Panc1 (cell line): ENCODE measurements around the gene C16orf86. TPM values are rescaled to one million over a fixed set of nuclear protein-coding genes. Genes with fewer than 3 reads are reported as not detected.

Experiments used
- ATAC-seq: fragments of 200-7000 bp; cut with Tn5 transposase; 2 replicates; pipeline ENCODE4 v1.9.1; 2020; ENCODE audit warnings: mild to moderate bottlenecking, moderate library complexity
- BruUV-seq: library from RNA; stranded (reverse); fragments of 400-500 nt; replicated peaks from 2 replicates; lab custom pipeline; 2021; lab: Mats Ljungman, UMichigan
- CTCF ChIA-PET: fragments of 300-600 bp; sonication (Branson Sonifier 250); formaldehyde crosslinking; loops from one replicate; lab custom pipeline; 2022; ENCODE audit warnings: antibody characterized with exemption; lab: Charles Lee
- POLR2A ChIA-PET: fragments of 300-600 bp; sonication (Branson Sonifier 250); formaldehyde crosslinking; loops from one replicate; lab custom pipeline; 2022; ENCODE audit warnings: antibody characterized with exemption; lab: Charles Lee
- DNase-seq: peaks from one replicate; pipeline ENCODE4 v3.0.0-alpha.2; 2010; ENCODE audit warnings: low read depth, low spot score
- H3K27ac ChIP-seq: 2 replicates; pipeline ENCODE4 v1.5.1; 2011; ENCODE audit warnings: mild to moderate bottlenecking, low read length, inconsistent platforms
- H3K27me3 ChIP-seq: fragments of 200-500 bp; sonication (Bioruptor generic); 2 replicates; pipeline ENCODE4 v1.6.0; 2014; ENCODE audit warnings: low read length, inconsistent platforms; ENCODE audit not compliant: control insufficient read depth, insufficient read depth
- H3K36me3 ChIP-seq: fragments of 200-500 bp; sonication (Bioruptor generic); 2 replicates; pipeline ENCODE4 v1.5.1; 2014; ENCODE audit warnings: inconsistent platforms, mild to moderate bottlenecking, low read length, moderate library complexity; ENCODE audit not compliant: control insufficient read depth, insufficient read depth
- H3K4me1 ChIP-seq: 2 replicates; pipeline ENCODE4 v1.5.1; 2011; ENCODE audit warnings: inconsistent platforms, mild to moderate bottlenecking, low read length, moderate library complexity; ENCODE audit not compliant: control insufficient read depth, insufficient read depth
- H3K4me3 ChIP-seq, 2 experiments: 2 replicates each; pipeline ENCODE4 v1.5.1; 2011 to 2012; ENCODE audit warnings: low read depth in 2 of 2, low read length in 2 of 2, mild to moderate bottlenecking in 2 of 2, inconsistent platforms in 1 of 2, moderate library complexity in 1 of 2
- H3K9me3 ChIP-seq: fragments of 200-500 bp; sonication (Bioruptor generic); 2 replicates; pipeline ENCODE4 v1.5.1; 2014; ENCODE audit warnings: low read depth, mild to moderate bottlenecking, inconsistent platforms, low read length, moderate library complexity; ENCODE audit not compliant: control insufficient read depth, insufficient read depth
- CTCF ChIP-seq: fragments of 450-650 bp; IDR thresholded peaks from 2 replicates; pipeline ENCODE4 v1.5.1; 2017; ENCODE audit warnings: mild to moderate bottlenecking
- POLR2AphosphoS5 ChIP-seq: IDR thresholded peaks from 2 replicates; pipeline ENCODE4 v1.6.1; 2012; ENCODE audit warnings: mild to moderate bottlenecking, low read depth, low read length, moderate library complexity
- SIN3A ChIP-seq: IDR thresholded peaks from 2 replicates; pipeline ENCODE4 v1.6.1; 2012; ENCODE audit warnings: low read depth, mild to moderate bottlenecking, low read length, moderate library complexity, borderline replicate concordance; ENCODE audit not compliant: insufficient read depth
- TCF7L2 ChIP-seq: IDR thresholded peaks from 2 replicates; pipeline ENCODE4 v1.6.1; 2011; ENCODE audit warnings: mild to moderate bottlenecking, low read depth, low read length, inconsistent platforms
- in situ Hi-C: cut with HindIII; loops from 2 replicates; pipeline ENCODE4 v1.10.0; 2016; ENCODE audit warnings: low sequenced_read_pairs, low pct_unique_long_range_greater_than_20kb
- intact Hi-C: fragments of 100-400 bp; cut with micrococcal nuclease; formaldehyde crosslinking; loops from one replicate; pipeline ENCODE4 v1.10.0; 2022; ENCODE audit not compliant: unreplicated experiment
- total RNA-seq: library from RNA; stranded (reverse); gene quantifications from one replicate; pipeline ENCODE4 v1.2.1, GENCODE V29; 2021; ENCODE audit not compliant: unreplicated experiment
- TF ChIP-seq, protein P1 (sequence below), 2 experiments: IDR thresholded peaks; 2 replicates each; pipeline ENCODE4 v1.6.1; 2011 to 2012; ENCODE audit warnings: low read depth in 2 of 2, control low read depth in 1 of 2, low read length in 1 of 2, mild to moderate bottlenecking in 1 of 2, moderate library complexity in 1 of 2; ENCODE audit not compliant: insufficient read depth in 1 of 2

Gene C16orf86
- total RNA-seq, 1 experiment from 2014 or later = 0.80 TPM

DNA sequence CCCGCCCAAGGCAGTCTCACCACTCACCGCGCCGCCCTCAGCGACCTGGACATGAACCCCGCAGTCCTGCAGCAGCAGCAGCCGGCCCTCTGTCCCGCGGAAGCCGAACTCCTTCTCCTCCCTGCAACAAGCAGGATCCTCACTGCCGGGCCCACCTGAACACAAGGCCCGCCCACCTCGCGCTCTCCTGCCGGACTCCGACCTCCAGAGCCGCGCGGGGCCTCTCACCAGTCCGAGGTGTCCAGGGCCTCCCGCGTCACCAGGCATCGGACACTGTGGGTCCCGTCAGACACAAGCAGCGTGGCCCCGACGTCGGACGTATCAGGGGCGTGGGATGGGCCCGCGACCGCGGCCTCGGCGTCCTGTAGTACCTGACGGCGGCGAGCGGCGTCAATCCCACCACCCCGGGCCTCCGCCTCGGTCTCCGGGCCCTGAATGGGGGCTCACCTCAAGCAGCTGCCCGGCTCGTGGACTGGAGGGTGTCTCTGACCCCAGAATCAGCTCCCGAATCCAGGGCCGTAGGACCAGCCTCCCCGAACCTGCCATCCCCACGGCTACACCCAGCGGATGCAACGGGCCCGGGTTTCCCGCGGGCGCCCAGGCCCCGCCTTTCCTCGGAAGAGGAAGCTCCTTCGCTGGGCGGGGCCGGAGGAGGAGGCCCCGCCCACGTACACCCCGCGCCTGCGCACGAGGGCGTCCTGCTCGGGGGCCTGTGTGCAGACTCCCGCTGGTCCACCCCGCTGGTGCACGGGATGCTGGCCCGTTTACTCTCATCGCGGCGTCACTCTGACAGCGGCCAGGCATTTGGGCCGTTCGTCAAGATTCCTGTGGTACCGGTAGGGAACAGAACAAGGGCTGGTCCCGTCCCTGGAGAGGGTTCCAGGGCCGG is 6.7 kb upstream of the C16orf86 start, which contains the start of gene ACD:
TSS of gene ACD (minus strand) at position 586 of the 889 bp plus-strand sequence. CDS start at position 546, 40 bp downstream.
- DNase-seq (peak; percentile 41), ATAC-seq (peak; percentile 80)
- H3K9me3 ChIP-seq = no peaks in the 10 kb centered on the region
- intact Hi-C loops (no loop called here), in situ Hi-C loops (no loop called here)
- peak within 1 kb of the TSS; percentile 82 to 86 for H3K4me3 ChIP-seq
- peaks cover 3% of the 10 kb centered on the region; the same call in 1 of the 2 replicates for H3K4me1 ChIP-seq
- TF ChIP-seq, protein P1, sequence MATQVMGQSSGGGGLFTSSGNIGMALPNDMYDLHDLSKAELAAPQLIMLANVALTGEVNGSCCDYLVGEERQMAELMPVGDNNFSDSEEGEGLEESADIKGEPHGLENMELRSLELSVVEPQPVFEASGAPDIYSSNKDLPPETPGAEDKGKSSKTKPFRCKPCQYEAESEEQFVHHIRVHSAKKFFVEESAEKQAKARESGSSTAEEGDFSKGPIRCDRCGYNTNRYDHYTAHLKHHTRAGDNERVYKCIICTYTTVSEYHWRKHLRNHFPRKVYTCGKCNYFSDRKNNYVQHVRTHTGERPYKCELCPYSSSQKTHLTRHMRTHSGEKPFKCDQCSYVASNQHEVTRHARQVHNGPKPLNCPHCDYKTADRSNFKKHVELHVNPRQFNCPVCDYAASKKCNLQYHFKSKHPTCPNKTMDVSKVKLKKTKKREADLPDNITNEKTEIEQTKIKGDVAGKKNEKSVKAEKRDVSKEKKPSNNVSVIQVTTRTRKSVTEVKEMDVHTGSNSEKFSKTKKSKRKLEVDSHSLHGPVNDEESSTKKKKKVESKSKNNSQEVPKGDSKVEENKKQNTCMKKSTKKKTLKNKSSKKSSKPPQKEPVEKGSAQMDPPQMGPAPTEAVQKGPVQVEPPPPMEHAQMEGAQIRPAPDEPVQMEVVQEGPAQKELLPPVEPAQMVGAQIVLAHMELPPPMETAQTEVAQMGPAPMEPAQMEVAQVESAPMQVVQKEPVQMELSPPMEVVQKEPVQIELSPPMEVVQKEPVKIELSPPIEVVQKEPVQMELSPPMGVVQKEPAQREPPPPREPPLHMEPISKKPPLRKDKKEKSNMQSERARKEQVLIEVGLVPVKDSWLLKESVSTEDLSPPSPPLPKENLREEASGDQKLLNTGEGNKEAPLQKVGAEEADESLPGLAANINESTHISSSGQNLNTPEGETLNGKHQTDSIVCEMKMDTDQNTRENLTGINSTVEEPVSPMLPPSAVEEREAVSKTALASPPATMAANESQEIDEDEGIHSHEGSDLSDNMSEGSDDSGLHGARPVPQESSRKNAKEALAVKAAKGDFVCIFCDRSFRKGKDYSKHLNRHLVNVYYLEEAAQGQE (IDR thresholded peaks at IDR 0.05; ENCODE audit: insufficient read depth in 1 of 2, low read depth in 2 of 2, low read length in 1 of 2) = no peak
- TF ChIP-seq SIN3A = peak; percentile 68; the same call in 1 of the 2 replicates
- peaks cover 2% of the 10 kb centered on the region; the same call in 1 of the 2 replicates for H3K36me3 ChIP-seq
- BruUV-seq = TSS peak; percentile 78
- ChIA-PET CTCF (interaction anchor here (0.6 to 1.0 kb wide), 2 partner anchors 108 to 139 kb away, joined by 3 to 5 read pairs; no protein-coding TSS in a partner anchor), POLR2A (no interaction called here)
- no peaks in the 10 kb centered on the region for H3K27me3 ChIP-seq
- peak within 1 kb of the TSS; percentile 85 for H3K27ac ChIP-seq

DNA sequence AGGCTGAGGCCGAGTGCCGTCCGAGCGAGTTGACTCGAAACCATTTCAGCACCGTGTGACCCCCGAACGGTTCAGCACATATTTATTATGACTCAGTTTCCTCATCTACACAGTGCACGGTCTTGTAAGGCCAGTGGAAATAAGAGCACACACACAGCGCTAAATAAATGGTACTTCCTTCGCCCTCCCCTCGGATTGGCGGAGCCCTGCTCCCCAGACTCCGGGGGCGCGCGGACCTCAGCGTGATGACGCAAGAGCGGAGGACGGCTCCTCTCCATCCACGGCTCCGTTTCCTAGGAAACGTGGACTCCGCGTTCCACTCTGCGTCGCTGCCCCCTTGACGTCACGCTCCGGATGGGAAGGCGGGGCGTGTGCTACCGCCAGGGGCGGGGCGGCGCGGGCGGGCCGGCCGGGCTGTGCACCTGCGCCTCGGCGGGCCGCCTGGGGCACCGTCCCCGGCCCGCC is 6.0 kb upstream of the C16orf86 start, which contains the start of gene PARD6A:
TSS of gene PARD6A (plus strand) at position 397 of the 465 bp plus-strand sequence. CDS start 79 bp downstream, outside the sequence.
- Histone ChIP-seq H3K4me3 (peak within 1 kb of the TSS; percentile 82 to 86), H3K27ac (peak within 1 kb of the TSS; percentile 85), H3K4me1 (peaks cover 3% of the 10 kb centered on the region; the same call in 1 of the 2 replicates), H3K27me3 (no peaks in the 10 kb centered on the region), H3K9me3 (no peaks in the 10 kb centered on the region), H3K36me3 (peaks cover 2% of the 10 kb centered on the region; the same call in 1 of the 2 replicates)
- no peak for TF ChIP-seq CTCF
- TF ChIP-seq, protein P1 (IDR thresholded peaks at IDR 0.05; ENCODE audit: insufficient read depth in 1 of 2, low read depth in 2 of 2, low read length in 1 of 2) = no peak
- TF ChIP-seq TCF7L2 = no peak
- TF ChIP-seq POLR2AphosphoS5 = no peak
- in situ Hi-C loops (no loop called here), intact Hi-C loops (no loop called here)
- peak; percentile 41 for DNase-seq
- BruUV-seq = no TSS peak
- ChIA-PET CTCF (interaction anchor here (0.6 to 1.0 kb wide), 2 partner anchors 108 to 140 kb away, joined by 3 to 5 read pairs; no protein-coding TSS in a partner anchor), POLR2A (no interaction called here)
- peak; percentile 92 for ATAC-seq
